Suprapubic skin (tissue), 4 donors: Measurements from ENCODE around the gene BBS1. TPM values are rescaled to one million over a fixed set of nuclear protein-coding genes. Genes with fewer than 3 reads are reported as not detected.

Source experiments
- DNase-seq, 2 donors: peaks; one replicate each; pipeline ENCODE4 v3.0.0-alpha.2; 2019; ENCODE audit warnings: low spot score in 2 of 2
- H3K27ac ChIP-seq: fragments of 200-600 bp; sonication (generic); one replicate; pipeline ENCODE4 v1.5.1; 2019
- H3K27me3 ChIP-seq: fragments of 200-600 bp; sonication (generic); one replicate; pipeline ENCODE4 v1.5.1; 2019
- H3K36me3 ChIP-seq: fragments of 200-600 bp; sonication (generic); one replicate; pipeline ENCODE4 v1.5.1; 2019
- H3K4me1 ChIP-seq: fragments of 200-600 bp; sonication (generic); one replicate; pipeline ENCODE4 v1.5.1; 2019
- H3K4me3 ChIP-seq: fragments of 200-600 bp; sonication (generic); one replicate; pipeline ENCODE4 v1.5.1; 2019; ENCODE audit warnings: mild to moderate bottlenecking
- H3K9me3 ChIP-seq: fragments of 200-600 bp; sonication (generic); one replicate; pipeline ENCODE4 v1.5.1; 2019
- EP300 ChIP-seq: sonication (generic); formaldehyde crosslinking; IDR thresholded peaks from one replicate; pipeline ENCODE4 v1.6.1; 2017; ENCODE audit warnings: antibody characterized with exemption
- POLR2A ChIP-seq, 2 donors: fragments of 450-650 bp; IDR thresholded peaks; one replicate each; pipeline ENCODE4 v1.6.1; 2017; ENCODE audit warnings: antibody characterized with exemption in 2 of 2, mild to moderate bottlenecking in 2 of 2, moderate library complexity in 2 of 2
- POLR2AphosphoS5 ChIP-seq, 3 donors: sonication (generic); formaldehyde crosslinking; IDR thresholded peaks; one replicate each; pipeline ENCODE4 v1.6.1; 2017; ENCODE audit warnings: antibody characterized with exemption in 3 of 3
- whole genome bisulfite sequencing: methylation state at CpG from one replicate; pipeline ENCODE4 v1.1.5; 2018; 5-methylcytosine and 5-hydroxymethylcytosine counted together
- total RNA-seq, 4 donors: library from RNA; depleted of rRNA; stranded (reverse); fragments of >200 nt; gene quantifications; one replicate each; pipeline ENCODE4 v1.1.0, GENCODE V29; 2016
- TF ChIP-seq, protein P1 (sequence below), 2 donors: fragments of 200-600 bp in 1 of 2; fragments of 450-650 bp in 1 of 2; sonication (generic) in 1 of 2; IDR thresholded peaks; one replicate each; pipeline ENCODE4 v1.5.1; 2016 to 2019; ENCODE audit warnings: antibody characterized with exemption in 2 of 2, mild to moderate bottlenecking in 1 of 2, moderate library complexity in 1 of 2

BBS1 gene
- total RNA-seq, 4 donors from 2014 or later = 35.5 to 85.2 (median 57.0) TPM

- H3K4me1 ChIP-seq = no peaks in the 10 kb centered on the region
- no peaks in the 10 kb centered on the region for H3K9me3 ChIP-seq
- WGBS = 81% methylated on average over 10 of the region's 10 CpGs
- no peak overlapping the region for H3K27ac ChIP-seq
- no peak for TF ChIP-seq POLR2A (IDR thresholded peaks at IDR 0.05)
- no peak for TF ChIP-seq EP300
- no peak for TF ChIP-seq POLR2AphosphoS5 (IDR thresholded peaks at IDR 0.05)
- TF ChIP-seq, protein P1, sequence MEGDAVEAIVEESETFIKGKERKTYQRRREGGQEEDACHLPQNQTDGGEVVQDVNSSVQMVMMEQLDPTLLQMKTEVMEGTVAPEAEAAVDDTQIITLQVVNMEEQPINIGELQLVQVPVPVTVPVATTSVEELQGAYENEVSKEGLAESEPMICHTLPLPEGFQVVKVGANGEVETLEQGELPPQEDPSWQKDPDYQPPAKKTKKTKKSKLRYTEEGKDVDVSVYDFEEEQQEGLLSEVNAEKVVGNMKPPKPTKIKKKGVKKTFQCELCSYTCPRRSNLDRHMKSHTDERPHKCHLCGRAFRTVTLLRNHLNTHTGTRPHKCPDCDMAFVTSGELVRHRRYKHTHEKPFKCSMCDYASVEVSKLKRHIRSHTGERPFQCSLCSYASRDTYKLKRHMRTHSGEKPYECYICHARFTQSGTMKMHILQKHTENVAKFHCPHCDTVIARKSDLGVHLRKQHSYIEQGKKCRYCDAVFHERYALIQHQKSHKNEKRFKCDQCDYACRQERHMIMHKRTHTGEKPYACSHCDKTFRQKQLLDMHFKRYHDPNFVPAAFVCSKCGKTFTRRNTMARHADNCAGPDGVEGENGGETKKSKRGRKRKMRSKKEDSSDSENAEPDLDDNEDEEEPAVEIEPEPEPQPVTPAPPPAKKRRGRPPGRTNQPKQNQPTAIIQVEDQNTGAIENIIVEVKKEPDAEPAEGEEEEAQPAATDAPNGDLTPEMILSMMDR (IDR thresholded peaks at IDR 0.05) = no peak
- H3K27me3 ChIP-seq = no peaks in the 10 kb centered on the region
- H3K4me3 ChIP-seq = no peak overlapping the region
- no peak for DNase-seq
- peaks cover 59% of the 10 kb centered on the region for H3K36me3 ChIP-seq
Observed at GRCh38 chr11:66529069-66529468, 18.6 kb downstream of the BBS1 start.

- Histone ChIP-seq H3K4me3 (no peak overlapping the region), H3K27me3 (no peaks in the 10 kb centered on the region), H3K27ac (no peak overlapping the region), H3K9me3 (no peaks in the 10 kb centered on the region), H3K4me1 (no peaks in the 10 kb centered on the region), H3K36me3 (peaks cover 59% of the 10 kb centered on the region)
- no peak for TF ChIP-seq EP300
- TF ChIP-seq, protein P1 (IDR thresholded peaks at IDR 0.05) = no peak
- no peak for TF ChIP-seq POLR2AphosphoS5 (IDR thresholded peaks at IDR 0.05)
- no peak for TF ChIP-seq POLR2A (IDR thresholded peaks at IDR 0.05)
- DNase-seq = no peak
- 92% methylated on average over 10 of the region's 13 CpGs for WGBS
Observed at GRCh38 chr11:66529655-66530054, 19.2 kb downstream of the BBS1 start.

- no peaks in the 10 kb centered on the region for H3K9me3 ChIP-seq
- no peak for TF ChIP-seq POLR2AphosphoS5 (IDR thresholded peaks at IDR 0.05)
- TF ChIP-seq POLR2A (IDR thresholded peaks at IDR 0.05) = no peak
- TF ChIP-seq, protein P1 (IDR thresholded peaks at IDR 0.05) = no peak
- no peak for TF ChIP-seq EP300
- no peaks in the 10 kb centered on the region for H3K27me3 ChIP-seq
- H3K36me3 ChIP-seq = peaks cover 70% of the 10 kb centered on the region
- no peak for DNase-seq
- WGBS = 86% methylated on average over 10 of the region's 10 CpGs
- no peak overlapping the region for H3K27ac ChIP-seq
- H3K4me3 ChIP-seq = no peak overlapping the region
- H3K4me1 ChIP-seq = no peaks in the 10 kb centered on the region
Observed at GRCh38 chr11:66530927-66531709, 20.7 kb downstream of the BBS1 start.

GRCh38 chr11:66531841-66532240 lies 21.4 kb downstream of the BBS1 start:
- DNase-seq = no peak
- TF ChIP-seq EP300 (no peak), POLR2AphosphoS5 (IDR thresholded peaks at IDR 0.05) (no peak), POLR2A (IDR thresholded peaks at IDR 0.05) (no peak)
- TF ChIP-seq, protein P1 (IDR thresholded peaks at IDR 0.05) = no peak
- 96% methylated on average over 9 of the region's 11 CpGs for WGBS
- Histone ChIP-seq H3K27ac (no peak overlapping the region), H3K36me3 (peaks cover 73% of the 10 kb centered on the region), H3K4me3 (no peak overlapping the region), H3K27me3 (no peaks in the 10 kb centered on the region), H3K4me1 (no peaks in the 10 kb centered on the region), H3K9me3 (no peaks in the 10 kb centered on the region)

- no peak overlapping the region for H3K4me3 ChIP-seq
- H3K9me3 ChIP-seq = no peaks in the 10 kb centered on the region
- TF ChIP-seq POLR2A (IDR thresholded peaks at IDR 0.05) (no peak), POLR2AphosphoS5 (IDR thresholded peaks at IDR 0.05) (no peak), EP300 (no peak)
- TF ChIP-seq, protein P1 (IDR thresholded peaks at IDR 0.05) = no peak
- no peaks in the 10 kb centered on the region for H3K27me3 ChIP-seq
- no peak for DNase-seq
- H3K36me3 ChIP-seq = peaks cover 73% of the 10 kb centered on the region
- no peak overlapping the region for H3K27ac ChIP-seq
- H3K4me1 ChIP-seq = no peaks in the 10 kb centered on the region
- WGBS = 72% methylated on average over 6 of the region's 6 CpGs
Observed at GRCh38 chr11:66532784-66533183, 22.3 kb downstream of the BBS1 start.
